Smooth muscle cell of bladder (primary cell): Measurements from ENCODE around the gene PGA5. TPM values are rescaled to one million over a fixed set of nuclear protein-coding genes. Genes with fewer than 3 reads are reported as not detected.

Source experiments
- total RNA-seq: library from RNA; depleted of rRNA; stranded (reverse); fragments of >200 nt; gene quantifications from 2 replicates; pipeline ENCODE4 v1.2.3, GENCODE V29; 2014

The PGA5 gene
- total RNA-seq: not detected in 2 replicates

DNA sequence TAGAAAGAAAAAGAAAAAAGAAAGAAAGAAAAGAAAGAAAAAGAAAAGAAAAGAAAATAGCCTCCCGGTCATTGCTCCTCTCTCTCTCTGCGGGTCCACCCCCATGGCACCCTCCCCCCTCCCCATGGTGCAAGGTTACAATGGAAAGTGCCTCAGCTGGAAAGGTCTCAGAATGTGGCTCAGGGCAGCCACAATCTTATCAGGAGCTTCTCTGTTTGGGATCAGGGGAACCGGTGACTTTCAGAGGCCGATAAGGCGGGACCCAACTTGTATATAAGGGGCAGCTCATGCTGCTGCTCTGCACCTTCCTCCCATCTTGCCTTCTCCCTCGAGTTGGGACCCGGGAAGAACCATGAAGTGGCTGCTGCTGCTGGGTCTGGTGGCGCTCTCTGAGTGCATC is at the start of gene PGA5:
Gene PGA5, plus strand, starts transcription at position 301 of the 400 bp plus-strand sequence. Its CDS starts 52 bp downstream, at position 353.

DNA sequence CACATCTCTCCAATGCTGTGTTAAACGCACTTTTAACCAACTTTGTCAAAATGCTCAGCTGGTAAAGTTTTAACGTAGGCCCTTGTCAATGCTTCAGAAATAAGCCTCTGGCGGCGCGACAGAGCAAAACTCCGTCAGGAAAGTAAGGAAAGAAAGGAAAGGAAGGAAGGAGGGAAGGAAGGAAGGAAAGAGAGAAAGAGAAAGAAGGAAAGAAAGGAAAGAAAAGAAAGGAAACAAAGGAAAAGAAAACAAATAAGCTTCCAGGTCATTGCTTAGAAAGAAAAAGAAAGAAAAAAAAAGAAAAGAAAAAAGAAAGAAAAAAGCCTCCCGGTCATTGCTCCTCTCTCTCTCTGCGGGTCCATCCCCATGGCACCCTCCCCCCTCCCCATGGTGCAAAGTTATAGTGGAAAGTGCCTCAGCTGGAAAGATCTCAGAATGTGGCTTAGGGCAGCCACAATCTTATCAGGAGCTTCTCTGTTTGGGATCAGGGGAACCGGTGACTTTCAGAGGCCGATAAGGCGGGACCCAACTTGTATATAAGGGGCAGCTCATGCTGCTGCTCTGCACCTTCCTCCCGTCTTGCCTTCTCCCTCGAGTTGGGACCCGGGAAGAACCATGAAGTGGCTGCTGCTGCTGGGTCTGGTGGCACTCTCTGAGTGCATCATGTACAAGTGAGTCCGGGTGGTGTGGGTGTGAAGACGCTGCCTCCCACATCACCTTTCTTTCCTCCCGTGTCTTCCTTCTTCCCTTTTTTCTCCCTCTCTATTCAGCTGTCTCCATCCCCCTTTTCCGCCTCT is 37.8 kb upstream of the PGA5 start, which contains the start of gene PGA3:
Gene PGA3, plus strand, starts transcription at position 566 of the 797 bp plus-strand sequence. Its CDS starts 50 bp downstream, at position 616.

DNA sequence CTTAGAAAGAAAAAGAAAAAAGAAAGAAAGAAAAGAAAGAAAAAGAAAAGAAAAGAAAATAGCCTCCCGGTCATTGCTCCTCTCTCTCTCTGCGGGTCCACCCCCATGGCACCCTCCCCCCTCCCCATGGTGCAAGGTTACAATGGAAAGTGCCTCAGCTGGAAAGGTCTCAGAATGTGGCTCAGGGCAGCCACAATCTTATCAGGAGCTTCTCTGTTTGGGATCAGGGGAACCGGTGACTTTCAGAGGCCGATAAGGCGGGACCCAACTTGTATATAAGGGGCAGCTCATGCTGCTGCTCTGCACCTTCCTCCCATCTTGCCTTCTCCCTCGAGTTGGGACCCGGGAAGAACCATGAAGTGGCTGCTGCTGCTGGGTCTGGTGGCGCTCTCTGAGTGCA is 18.9 kb upstream of the PGA5 start, which contains the start of gene PGA4:
Gene PGA4, plus strand, starts transcription at position 301 of the 400 bp plus-strand sequence. Its CDS starts 54 bp downstream, at position 355.

DNA sequence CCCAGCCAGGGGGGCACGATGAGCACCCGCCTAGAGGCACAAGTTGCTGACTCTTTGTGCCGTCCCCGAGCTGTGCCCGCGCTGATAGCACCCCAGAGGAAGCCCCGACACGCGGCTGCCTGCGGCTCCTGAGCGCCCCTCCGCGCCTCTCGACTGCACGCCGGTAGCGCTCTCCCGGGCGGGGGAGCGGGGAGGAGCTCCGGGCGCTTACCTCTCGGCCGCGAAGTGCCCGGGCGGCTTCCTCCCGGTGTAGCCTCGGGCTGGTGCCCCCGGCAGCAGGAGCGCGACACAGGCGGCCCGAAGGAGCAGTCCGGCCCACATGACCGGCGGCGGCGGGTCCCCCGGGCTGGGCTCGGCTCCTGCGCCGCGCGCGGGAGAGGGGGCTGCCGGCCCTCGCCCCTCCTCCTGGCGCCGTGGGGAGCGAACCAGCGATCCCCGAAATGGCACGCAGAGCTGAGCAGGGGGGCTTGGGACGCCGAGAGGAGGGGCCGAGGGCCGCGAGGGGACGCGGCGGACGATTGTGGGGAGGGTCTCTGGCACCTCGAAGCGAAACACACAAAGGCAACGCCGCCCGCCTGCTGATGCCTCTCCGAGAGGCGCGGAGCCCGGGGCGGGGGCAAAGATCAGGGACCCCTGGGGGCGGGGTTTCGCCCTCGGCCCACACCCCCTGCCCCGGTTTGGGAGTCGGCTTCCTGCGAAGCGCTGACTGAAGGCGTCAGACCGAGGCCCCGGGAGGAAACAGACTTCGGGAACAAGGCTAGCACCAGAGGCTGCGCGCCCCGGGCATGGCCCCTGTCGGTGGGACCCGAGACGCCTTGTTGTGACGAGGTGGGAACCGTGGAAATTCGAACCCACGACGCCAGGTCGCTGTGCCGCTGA is 54.0 kb downstream of the PGA5 start, which contains the start of gene VWCE:
Gene VWCE, minus strand, starts transcription at position 600 of the 879 bp plus-strand sequence. Its CDS starts 279 bp downstream, at position 321.

Other genes with a start within 250 kb of the PGA5 start
- gene CD5, start 138.7 kb upstream of the PGA5 start, total RNA-seq: not detected in 2 replicates
- gene VPS37C, start 79.7 kb upstream of the PGA5 start, total RNA-seq: 5.5 and 7.6 TPM in 2 replicates
- gene PGA3, start 37.7 kb upstream of the PGA5 start, total RNA-seq: 0.57 TPM in 1 of 2 replicates, not detected in the other
- not detected in 2 replicates for gene PGA4, start 18.8 kb upstream of the PGA5 start, total RNA-seq
- 0.85 and 1.7 TPM in 2 replicates for gene VWCE, start 54.1 kb downstream of the PGA5 start, total RNA-seq
- 374 and 408 TPM in 2 replicates for gene DDB1, start 91.9 kb downstream of the PGA5 start, total RNA-seq
- gene TKFC, start 92.1 kb downstream of the PGA5 start, total RNA-seq: 16.0 and 20.1 TPM in 2 replicates
- gene CYB561A3, start 120.7 kb downstream of the PGA5 start, total RNA-seq: 89.6 and 101 TPM in 2 replicates
- gene TMEM138, start 121.2 kb downstream of the PGA5 start, total RNA-seq: 14.8 and 19.7 TPM in 2 replicates
- gene TMEM216, start 151.4 kb downstream of the PGA5 start, total RNA-seq: 8.8 and 9.9 TPM in 2 replicates
- 8.1 and 10.3 TPM in 2 replicates for gene CPSF7, start 188.8 kb downstream of the PGA5 start, total RNA-seq
- gene SDHAF2, start 188.9 kb downstream of the PGA5 start, total RNA-seq: 41.0 and 47.0 TPM in 2 replicates